ENCODE results near the gene COMMD7.

- TF ChIP-seq CTCF (IDR thresholded peaks at IDR 0.05; ENCODE audit: poor library complexity, severe bottlenecking) (no peak), MXI1 (conservative IDR thresholded peaks at IDR 0.05; ENCODE audit: poor library complexity, severe bottlenecking) (no peak), EP300 (conservative IDR thresholded peaks at IDR 0.05; ENCODE audit: poor library complexity, severe bottlenecking) (no peak), POLR2AphosphoS5 (IDR thresholded peaks at IDR 0.05) (no peak), EZH2 (IDR thresholded peaks at IDR 0.05; ENCODE audit: borderline replicate concordance, insufficient read depth, low read length, poor library complexity, severe bottlenecking) (no peak), TAF1 (IDR thresholded peaks at IDR 0.05; ENCODE audit: low read depth) (no peak), SMC3 (conservative IDR thresholded peaks at IDR 0.05; ENCODE audit: poor library complexity) (no peak)
Observed at GRCh38 chr20:32660661-32661060, 82.6 kb downstream of the COMMD7 start.

Measured in neural cell (in vitro differentiated cells).